Bronchial epithelial cell (primary cell): ENCODE results near the gene BORCS5. TPM values are rescaled to one million over a fixed set of nuclear protein-coding genes. Genes with fewer than 3 reads are reported as not detected.

Experiments used
- DNase-seq: peaks from one replicate; pipeline ENCODE4 v3.0.0-alpha.2; 2010; ENCODE audit warnings: low read depth
- FAIRE-seq: peaks from 2 replicates; lab custom pipeline; 2011; peaks lifted over from hg19 to GRCh38; lab: Jason Lieb, UNC
- H3K27me3 ChIP-seq: 2 replicates; pipeline ENCODE4 v1.5.1; 2011; ENCODE audit warnings: low read length; ENCODE audit not compliant: control insufficient read depth, insufficient read depth
- H3K36me3 ChIP-seq: 2 replicates; pipeline ENCODE4 v1.5.1; 2011; ENCODE audit warnings: low read length; ENCODE audit not compliant: control insufficient read depth, insufficient read depth
- H3K4me3 ChIP-seq: 2 replicates; pipeline ENCODE4 v1.5.1; 2011; ENCODE audit warnings: mild to moderate bottlenecking, low read depth, low read length, control low read depth
- total RNA-seq: library from RNA; depleted of rRNA; stranded (reverse); fragments of >200 nt; gene quantifications from 2 replicates; pipeline ENCODE4 v1.2.1, GENCODE V29; 2014
- TF ChIP-seq, protein P1 (sequence below): IDR thresholded peaks from 2 replicates; pipeline ENCODE4 v1.5.1; 2011; ENCODE audit warnings: mild to moderate bottlenecking, moderate library complexity, low read length, control low read depth, inconsistent platforms; ENCODE audit not compliant: insufficient read depth, severe bottlenecking

The BORCS5 gene
- total RNA-seq, 1 donor from 2014 or later, result 7.9 TPM

- Histone ChIP-seq H3K4me3 (no peak overlapping the region), H3K27me3 (no peaks in the 10 kb centered on the region), H3K36me3 (no peaks in the 10 kb centered on the region)
- no peak for FAIRE-seq
- no peak for DNase-seq
- TF ChIP-seq, protein P1, sequence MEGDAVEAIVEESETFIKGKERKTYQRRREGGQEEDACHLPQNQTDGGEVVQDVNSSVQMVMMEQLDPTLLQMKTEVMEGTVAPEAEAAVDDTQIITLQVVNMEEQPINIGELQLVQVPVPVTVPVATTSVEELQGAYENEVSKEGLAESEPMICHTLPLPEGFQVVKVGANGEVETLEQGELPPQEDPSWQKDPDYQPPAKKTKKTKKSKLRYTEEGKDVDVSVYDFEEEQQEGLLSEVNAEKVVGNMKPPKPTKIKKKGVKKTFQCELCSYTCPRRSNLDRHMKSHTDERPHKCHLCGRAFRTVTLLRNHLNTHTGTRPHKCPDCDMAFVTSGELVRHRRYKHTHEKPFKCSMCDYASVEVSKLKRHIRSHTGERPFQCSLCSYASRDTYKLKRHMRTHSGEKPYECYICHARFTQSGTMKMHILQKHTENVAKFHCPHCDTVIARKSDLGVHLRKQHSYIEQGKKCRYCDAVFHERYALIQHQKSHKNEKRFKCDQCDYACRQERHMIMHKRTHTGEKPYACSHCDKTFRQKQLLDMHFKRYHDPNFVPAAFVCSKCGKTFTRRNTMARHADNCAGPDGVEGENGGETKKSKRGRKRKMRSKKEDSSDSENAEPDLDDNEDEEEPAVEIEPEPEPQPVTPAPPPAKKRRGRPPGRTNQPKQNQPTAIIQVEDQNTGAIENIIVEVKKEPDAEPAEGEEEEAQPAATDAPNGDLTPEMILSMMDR, result no peak
These were observed 30.6 kb upstream of the BORCS5 start for GRCh38 chr12:12326262-12326661.

DNA sequence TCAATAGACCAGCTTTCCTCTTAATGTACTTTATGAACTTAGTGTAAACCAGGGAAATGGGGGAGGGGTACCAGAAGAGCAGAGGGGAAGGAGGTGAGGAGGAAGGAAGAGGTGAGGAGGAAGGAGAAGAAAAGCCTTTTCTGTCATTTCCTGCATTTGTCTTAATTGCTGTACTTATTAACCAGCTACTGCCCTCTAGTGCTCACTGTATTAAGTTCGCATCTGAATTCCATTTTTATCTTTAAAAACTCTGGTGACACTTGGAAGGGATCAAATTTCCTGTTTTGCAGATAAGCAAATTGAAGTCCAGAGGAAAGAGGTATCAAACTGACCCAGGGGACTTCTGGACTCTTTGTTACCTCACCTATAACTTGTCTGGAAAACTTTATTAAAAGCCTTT is 29.1 kb upstream of the BORCS5 start:
- FAIRE-seq, result no peak
- no peaks in the 10 kb centered on the region for H3K27me3 ChIP-seq
- TF ChIP-seq, protein P1, result peak; percentile 67
- H3K4me3 ChIP-seq, result no peak overlapping the region
- H3K36me3 ChIP-seq, result no peaks in the 10 kb centered on the region
- peak; percentile 65 for DNase-seq

- no peak for FAIRE-seq
- H3K36me3 ChIP-seq, result no peaks in the 10 kb centered on the region
- H3K4me3 ChIP-seq, result no peak overlapping the region
- TF ChIP-seq, protein P1, result no peak
- no peak for DNase-seq
- no peaks in the 10 kb centered on the region for H3K27me3 ChIP-seq
These were observed 25.6 kb upstream of the BORCS5 start for GRCh38 chr12:12331244-12331771.

GRCh38 chr12:12331896-12332295 is 25.0 kb upstream of the BORCS5 start:
- H3K4me3 ChIP-seq, result no peak overlapping the region
- FAIRE-seq, result peak; percentile 32
- H3K36me3 ChIP-seq, result no peaks in the 10 kb centered on the region
- DNase-seq, result peak; percentile 57
- H3K27me3 ChIP-seq, result no peaks in the 10 kb centered on the region
- TF ChIP-seq, protein P1, result no peak

DNA sequence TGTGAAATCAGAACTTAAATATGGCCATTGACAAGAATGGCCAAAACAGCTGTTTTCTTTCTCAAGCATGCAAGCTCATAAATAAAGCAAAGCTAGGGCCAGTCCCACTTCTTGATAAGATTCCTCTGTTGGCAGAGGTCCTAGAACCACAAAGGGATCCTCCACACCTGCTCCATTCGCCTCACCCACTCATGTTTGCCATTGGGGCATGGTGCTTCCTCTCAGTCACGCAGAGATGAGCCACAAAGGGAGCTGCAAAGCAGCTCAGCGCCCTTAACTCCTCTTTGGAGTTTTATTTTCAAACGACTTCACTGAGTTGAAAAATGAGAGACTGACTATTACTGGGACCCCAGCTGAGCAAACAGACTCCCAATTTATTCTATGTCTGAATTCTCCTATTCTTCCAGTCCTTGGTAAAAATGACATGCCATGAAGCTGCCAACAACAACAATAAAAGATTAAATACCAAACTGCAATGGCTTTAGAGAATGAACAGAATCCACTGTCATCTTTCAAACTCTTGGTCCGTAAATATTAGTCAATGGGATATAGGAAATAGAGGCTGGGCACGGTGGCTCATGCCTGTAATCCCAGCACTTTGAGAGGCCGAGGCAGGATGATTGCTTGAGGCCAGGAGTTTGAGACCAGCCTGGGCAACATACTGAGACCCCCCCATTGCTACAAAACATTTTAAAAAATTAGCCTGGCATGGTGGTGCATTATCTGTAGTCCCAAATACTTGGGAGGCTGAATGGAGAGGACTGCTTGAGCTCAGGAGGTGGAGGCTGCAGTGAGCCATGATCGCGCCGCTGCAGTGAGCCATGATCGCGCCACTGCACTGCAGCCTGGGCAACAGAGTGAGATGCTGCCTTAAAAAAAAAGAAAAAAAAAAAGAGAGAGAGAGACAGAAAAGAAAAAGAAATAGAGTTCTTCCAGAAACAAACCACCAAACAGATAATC is 23.2 kb upstream of the BORCS5 start:
- Histone ChIP-seq H3K27me3 (no peaks in the 10 kb centered on the region), H3K4me3 (no peak overlapping the region), H3K36me3 (no peaks in the 10 kb centered on the region)
- TF ChIP-seq, protein P1, result no peak
- FAIRE-seq (no peak), DNase-seq (peak; percentile 56)
